Measurements from ENCODE around the gene KCNT2.

GRCh38 chr1:196649990-196650389, 41.8 kb upstream of the KCNT2 start:
- no peak for TF ChIP-seq REST (IDR thresholded peaks at IDR 0.05; ENCODE audit: low read depth, low read length)
- TF ChIP-seq POLR2AphosphoS5 (IDR thresholded peaks at IDR 0.05; ENCODE audit: low read length) = no peak
- no peak for TF ChIP-seq HDAC2 (IDR thresholded peaks at IDR 0.05)
- TF ChIP-seq NBN (IDR thresholded peaks at IDR 0.05) = no peak
- no peak for TF ChIP-seq CTCF (IDR thresholded peaks at IDR 0.05 in 2 of 3, conservative IDR thresholded peaks at IDR 0.05 in 1 of 3; ENCODE audit: control insufficient read depth in 2 of 3, extremely low read depth in 1 of 3, insufficient read depth in 1 of 3, low read depth in 3 of 3, low read length in 3 of 3)
- no peak for TF ChIP-seq SMC3 (IDR thresholded peaks at IDR 0.05; ENCODE audit: borderline replicate concordance, low read length)
- no peak for TF ChIP-seq EZH2 (IDR thresholded peaks at IDR 0.05; ENCODE audit: borderline replicate concordance, control insufficient read depth, low read depth, low read length)
- no peak for TF ChIP-seq PBX3 (IDR thresholded peaks at IDR 0.05; ENCODE audit: insufficient replicate concordance, low read depth, low read length)
- TF ChIP-seq SP1 (IDR thresholded peaks at IDR 0.05; ENCODE audit: low read depth, low read length) = no peak
- no peak for TF ChIP-seq LARP7 (IDR thresholded peaks at IDR 0.05)
- no peak for TF ChIP-seq POLR2AphosphoS2 (IDR thresholded peaks at IDR 0.05; ENCODE audit: low read depth, low read length)

Measured in GM12878 (cell line).